ENCODE results near the gene HOTAIR. TPM values are rescaled to one million over a fixed set of nuclear protein-coding genes. Genes with fewer than 3 reads are reported as not detected.

Gene HOTAIR
- total RNA-seq, 1 donor from 2014 or later = not detected

- intact Hi-C loops (cut with micrococcal nuclease) = loop anchor here (5.0 kb wide), 1 partner anchor 36 kb away; the partner anchor contains the start of gene HOXC10
Observed at GRCh38 chr12:53951577-53952334, 23.0 kb downstream of the HOTAIR start.

GRCh38 chr12:53950789-53951576, 23.8 kb downstream of the HOTAIR start:
- intact Hi-C loops (cut with micrococcal nuclease) = loop anchor here (5.0 kb wide), 1 partner anchor 36 kb away; the partner anchor contains the start of gene HOXC10

GRCh38 chr12:53950437-53950773, 24.3 kb downstream of the HOTAIR start:
- intact Hi-C loops (cut with micrococcal nuclease) = loop anchor here (5.0 kb wide), 1 partner anchor 37 kb away; the partner anchor contains the start of gene HOXC10

- intact Hi-C loops (cut with micrococcal nuclease) = loop anchor here (5.0 kb wide), 1 partner anchor 37 kb away; the partner anchor contains the start of gene HOXC10
Observed at GRCh38 chr12:53949631-53950436, 24.9 kb downstream of the HOTAIR start.

- intact Hi-C loops (cut with micrococcal nuclease) = no loop called here
Observed at GRCh38 chr12:53948650-53949593, 25.8 kb downstream of the HOTAIR start.

- intact Hi-C loops (cut with micrococcal nuclease) = no loop called here
Observed at GRCh38 chr12:53947743-53948142, 27.0 kb downstream of the HOTAIR start.

- intact Hi-C loops (cut with micrococcal nuclease) = no loop called here
Observed at GRCh38 chr12:53944907-53945847, 29.6 kb downstream of the HOTAIR start.

GRCh38 chr12:53944209-53944608, 30.5 kb downstream of the HOTAIR start:
- intact Hi-C loops (cut with micrococcal nuclease) = no loop called here

GRCh38 chr12:53942467-53942997, 32.2 kb downstream of the HOTAIR start:
- intact Hi-C loops (cut with micrococcal nuclease) = no loop called here

GRCh38 chr12:53941750-53942149, 33.0 kb downstream of the HOTAIR start:
- intact Hi-C loops (cut with micrococcal nuclease) = no loop called here

- intact Hi-C loops (cut with micrococcal nuclease) = no loop called here
Observed at GRCh38 chr12:53941187-53941586, 33.6 kb downstream of the HOTAIR start.

GRCh38 chr12:53940443-53941014, 34.2 kb downstream of the HOTAIR start:
- intact Hi-C loops (cut with micrococcal nuclease) = no loop called here

- intact Hi-C loops (cut with micrococcal nuclease) = loop anchor here (5.0 kb wide), 2 partner anchors 33 to 113 kb away; partner anchors contain the start of genes HOTAIR, HOXC11 and HOXC4
Observed at GRCh38 chr12:53939141-53940108, 35.3 kb downstream of the HOTAIR start.

GRCh38 chr12:53938326-53939140, 36.2 kb downstream of the HOTAIR start, which contains the start of gene HOXC13:
Gene HOXC13, plus strand, starts transcription at chr12:53938831. Its CDS starts 76 bp downstream, at chr12:53938907.
- intact Hi-C loops (cut with micrococcal nuclease) = loop anchor here (5.0 kb wide), 2 partner anchors 34 to 114 kb away; partner anchors contain the start of genes HOTAIR, HOXC11 and HOXC4

- intact Hi-C loops (cut with micrococcal nuclease) = loop anchor here (5.0 kb wide), 2 partner anchors 35 to 115 kb away; partner anchors contain the start of genes HOTAIR, HOXC11 and HOXC4
Observed at GRCh38 chr12:53937596-53938325, 37.0 kb downstream of the HOTAIR start.

Measured in T-helper 1 cell treated with Interleukin-12 subunit alpha and Interleukin-12 subunit beta and Interleukin-4 antibody, amounts not matched to agents 30 ng/mL and 1 ng/mL, for 36 hours (primary cell).